Measurements from ENCODE around the gene HTRA3.

Gene HTRA3

GRCh38 chr4:8330821-8331574 lies 61.4 kb downstream of the HTRA3 start:
- no peak overlapping the region for H3K27ac ChIP-seq
- no peak for TF ChIP-seq CTCF (conservative IDR thresholded peaks at IDR 0.05)

DNA sequence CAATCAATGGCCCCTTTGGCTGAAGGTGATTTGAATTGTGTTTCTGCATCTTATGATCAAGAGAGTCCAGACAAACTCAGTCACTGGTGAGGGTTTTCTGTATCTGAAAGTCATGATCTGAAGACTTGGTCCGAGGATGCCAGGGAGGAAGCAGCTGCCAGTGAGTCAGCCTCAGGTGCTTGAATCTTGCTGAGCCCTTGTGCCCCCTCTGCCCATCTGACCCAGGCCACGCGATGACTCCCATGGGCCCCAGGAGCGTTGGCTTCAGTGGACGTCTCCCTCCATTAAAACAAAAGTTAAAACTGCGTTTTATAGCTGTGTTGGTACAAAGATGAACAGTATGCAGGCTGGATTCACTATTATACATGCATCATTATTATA lies 62.0 kb downstream of the HTRA3 start:
- no peak overlapping the region for H3K27ac ChIP-seq
- no peak for TF ChIP-seq CTCF (conservative IDR thresholded peaks at IDR 0.05)

DNA sequence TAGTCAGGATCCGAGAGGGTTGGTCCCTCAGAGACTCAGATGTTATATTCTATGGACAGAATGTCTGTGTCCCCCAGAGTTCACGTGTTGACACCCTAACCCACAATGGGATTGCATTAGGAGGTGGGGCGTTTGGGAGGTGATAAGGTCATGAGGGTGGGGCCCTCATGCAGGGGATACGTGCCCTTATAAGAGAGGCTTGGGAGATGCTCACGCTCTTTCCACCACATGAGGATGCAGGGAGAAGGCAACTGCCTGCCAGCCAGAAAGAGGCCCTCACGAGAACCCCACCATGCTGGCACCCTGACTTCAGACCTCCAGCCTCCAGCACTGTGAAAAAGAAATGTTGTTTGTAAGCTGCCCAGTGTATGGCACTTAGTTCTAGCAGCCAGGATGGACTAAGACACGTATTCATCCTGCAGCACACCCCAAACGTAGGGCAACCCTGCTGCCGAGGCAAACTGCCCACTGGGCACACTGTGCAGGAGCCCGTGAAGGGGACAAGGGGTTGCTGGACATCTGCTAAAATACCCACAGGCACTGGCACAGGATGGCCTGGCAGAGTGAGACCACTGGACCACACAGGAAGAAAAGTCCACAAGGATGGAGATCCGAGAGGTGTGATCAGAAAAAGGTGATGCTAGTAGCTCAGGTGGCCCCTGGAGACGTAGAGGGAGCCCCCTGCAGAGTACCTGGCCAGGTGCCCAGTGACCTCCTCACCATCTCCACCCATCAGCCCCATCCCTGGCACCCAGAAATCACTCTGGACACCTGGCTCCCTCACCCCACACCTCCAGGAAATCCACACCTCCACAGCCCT lies 62.7 kb downstream of the HTRA3 start:
- H3K27ac ChIP-seq: no peak overlapping the region
- no peak for TF ChIP-seq CTCF (conservative IDR thresholded peaks at IDR 0.05)

DNA sequence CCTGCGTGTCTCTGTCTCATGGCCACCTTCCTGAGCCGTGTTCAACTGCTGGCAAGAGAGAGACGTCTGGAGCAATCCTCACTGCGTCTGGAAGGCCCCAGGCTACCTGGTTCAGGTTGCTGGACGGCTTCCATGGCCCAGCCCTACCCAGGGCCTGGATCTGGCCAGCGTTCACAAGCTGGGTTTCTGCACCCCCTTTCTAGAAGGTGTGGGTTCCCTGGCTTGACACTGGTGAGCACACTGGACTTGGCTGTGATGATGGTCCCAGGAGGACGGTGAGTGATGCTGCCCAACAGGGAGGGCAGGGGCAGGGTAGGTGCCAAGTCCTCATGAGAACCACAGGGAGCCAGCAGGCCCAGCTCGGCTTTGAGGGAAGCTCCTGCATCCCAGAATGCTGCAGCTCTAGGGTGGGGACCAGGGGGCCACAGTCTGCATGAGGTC lies 63.4 kb downstream of the HTRA3 start:
- TF ChIP-seq CTCF (conservative IDR thresholded peaks at IDR 0.05): no peak
- no peak overlapping the region for H3K27ac ChIP-seq

DNA sequence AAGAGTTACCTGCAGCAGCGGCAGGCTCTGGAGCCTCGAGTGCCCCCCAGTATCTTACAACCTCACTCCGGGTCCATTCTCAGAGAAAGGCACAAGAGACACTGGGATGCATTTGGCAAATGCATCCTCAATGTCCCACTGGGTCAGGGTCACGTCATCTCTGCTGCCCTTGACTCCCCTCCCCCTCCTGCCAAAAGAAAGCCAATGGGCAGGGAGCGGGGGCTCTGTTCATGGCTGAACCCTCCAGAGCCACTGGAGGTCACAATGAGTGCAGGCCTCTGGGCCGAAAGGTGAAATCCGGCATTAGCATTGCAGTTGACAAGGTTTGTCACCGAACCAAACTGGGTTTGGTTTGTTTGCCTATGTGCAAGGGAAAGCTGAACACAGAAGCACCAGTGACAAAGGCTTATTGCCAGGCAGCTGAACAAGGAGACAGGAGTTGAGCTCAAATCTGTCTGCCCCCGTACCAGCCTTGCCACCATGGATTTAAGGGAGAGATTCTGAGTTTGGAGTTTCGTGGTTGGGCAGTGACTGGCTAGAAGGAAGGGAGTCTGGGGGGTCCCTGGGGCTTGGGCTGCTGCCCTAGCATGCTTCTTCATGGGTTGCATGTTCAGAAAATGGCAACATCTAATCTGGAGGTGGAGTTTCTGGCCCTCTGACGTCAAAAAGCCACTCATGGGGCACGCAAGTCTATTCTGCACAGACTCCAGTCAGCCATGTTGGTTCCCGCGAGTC lies 64.3 kb downstream of the HTRA3 start:
- TF ChIP-seq CTCF (conservative IDR thresholded peaks at IDR 0.05): no peak
- no peak overlapping the region for H3K27ac ChIP-seq

GRCh38 chr4:8334786-8335460 lies 65.4 kb downstream of the HTRA3 start:
- TF ChIP-seq CTCF (conservative IDR thresholded peaks at IDR 0.05): no peak
- no peak overlapping the region for H3K27ac ChIP-seq

Data from VCaP (cell line).